H54 (cell line): ENCODE measurements around the gene HPD.
A peak's percentile ranks its signal among the peaks of the same experiment; 100 is the strongest.

Experiments
- DNase-seq: peaks from one replicate; pipeline ENCODE4 v3.0.0; 2011; ENCODE audit warnings: low spot score, mixed read lengths; ENCODE audit not compliant: insufficient read length
- FAIRE-seq: peaks from 3 replicates; lab custom pipeline; 2011; peaks lifted over from hg19 to GRCh38; lab: Jason Lieb, UNC
- POLR2A ChIP-seq: IDR thresholded peaks from 2 replicates; pipeline ENCODE4 v1.6.1; 2011; ENCODE audit warnings: low read depth, mild to moderate bottlenecking, low read length

The HPD gene

DNA sequence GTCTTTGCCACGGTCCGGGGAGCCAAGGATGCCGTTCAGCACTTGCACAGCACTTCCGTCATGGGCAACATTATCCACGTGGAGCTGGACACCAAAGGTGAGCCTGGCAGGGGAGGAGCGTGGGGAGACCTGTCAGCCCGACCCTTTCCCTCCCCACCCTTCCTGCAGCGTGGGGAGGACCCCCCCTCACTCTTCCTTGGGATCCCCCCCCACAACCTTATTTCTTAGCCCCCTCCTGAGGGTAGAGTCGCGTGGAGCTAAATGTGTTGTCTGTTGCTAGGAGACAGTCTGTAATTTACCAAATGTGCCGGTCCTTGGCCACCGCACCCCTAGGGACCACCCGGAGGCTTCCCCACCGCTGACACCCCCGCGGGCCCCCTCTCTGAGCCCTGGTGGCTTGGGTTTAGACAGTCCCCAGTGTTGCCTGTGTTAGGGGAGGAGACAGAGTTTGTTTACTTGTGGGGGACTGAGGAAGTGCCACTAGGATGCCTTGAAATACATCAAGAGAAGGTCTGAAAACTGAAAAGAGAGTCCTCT lies 52.6 kb downstream of the HPD start:
- DNase-seq (no peak), FAIRE-seq (no peak)
- TF ChIP-seq POLR2A, result no peak

- DNase-seq (peak; percentile 28), FAIRE-seq (no peak)
- TF ChIP-seq POLR2A, result no peak
Observed at GRCh38 chr12:121805171-121806008, 53.3 kb downstream of the HPD start.

DNA sequence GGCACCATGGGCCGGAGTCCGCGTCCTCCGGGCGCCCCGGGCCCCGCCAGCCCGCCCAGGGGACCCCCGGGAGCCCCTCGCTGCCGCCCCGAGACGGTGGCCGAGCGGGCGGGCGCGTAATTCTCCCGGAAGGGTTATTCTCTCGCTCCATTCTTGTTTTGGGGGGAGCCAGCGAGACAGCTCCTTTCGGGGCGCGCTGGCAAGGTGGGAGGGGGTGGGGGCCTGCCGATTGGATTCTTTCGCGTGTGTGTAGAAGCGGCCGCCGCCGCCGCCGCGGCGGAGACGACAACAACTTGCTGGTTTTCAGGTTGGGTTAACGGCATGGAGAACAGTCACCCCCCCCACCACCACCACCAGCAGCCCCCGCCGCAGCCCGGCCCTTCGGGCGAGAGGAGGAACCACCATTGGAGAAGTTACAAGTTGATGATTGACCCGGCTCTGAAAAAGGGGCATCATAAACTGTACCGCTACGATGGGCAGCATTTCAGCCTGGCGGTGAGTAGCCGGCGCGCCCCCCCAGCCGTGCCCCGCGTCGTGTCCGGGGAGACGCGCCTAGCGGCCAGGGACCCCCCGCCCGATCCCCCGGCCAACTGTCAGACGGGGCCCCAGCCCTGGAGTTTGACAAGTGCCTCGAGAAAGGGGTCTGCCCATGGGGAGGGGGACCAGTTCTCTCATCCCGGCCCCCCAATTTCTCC lies 54.1 kb downstream of the HPD start:
- peak; percentile 40 for DNase-seq
- no peak for FAIRE-seq

GRCh38 chr12:121803861-121804416 lies 54.7 kb downstream of the HPD start, which contains the start of gene SETD1B:
Gene SETD1B (plus strand): TSS chr12:121804009. CDS start chr12:121804738, 729 bp downstream.
- DNase-seq (peak; percentile 49), FAIRE-seq (no peak)
- TF ChIP-seq POLR2A, result peak; percentile 55

More for the DNA sequence above, 54.1 kb downstream of the HPD start:
- TF ChIP-seq POLR2A, result no peak

DNA sequence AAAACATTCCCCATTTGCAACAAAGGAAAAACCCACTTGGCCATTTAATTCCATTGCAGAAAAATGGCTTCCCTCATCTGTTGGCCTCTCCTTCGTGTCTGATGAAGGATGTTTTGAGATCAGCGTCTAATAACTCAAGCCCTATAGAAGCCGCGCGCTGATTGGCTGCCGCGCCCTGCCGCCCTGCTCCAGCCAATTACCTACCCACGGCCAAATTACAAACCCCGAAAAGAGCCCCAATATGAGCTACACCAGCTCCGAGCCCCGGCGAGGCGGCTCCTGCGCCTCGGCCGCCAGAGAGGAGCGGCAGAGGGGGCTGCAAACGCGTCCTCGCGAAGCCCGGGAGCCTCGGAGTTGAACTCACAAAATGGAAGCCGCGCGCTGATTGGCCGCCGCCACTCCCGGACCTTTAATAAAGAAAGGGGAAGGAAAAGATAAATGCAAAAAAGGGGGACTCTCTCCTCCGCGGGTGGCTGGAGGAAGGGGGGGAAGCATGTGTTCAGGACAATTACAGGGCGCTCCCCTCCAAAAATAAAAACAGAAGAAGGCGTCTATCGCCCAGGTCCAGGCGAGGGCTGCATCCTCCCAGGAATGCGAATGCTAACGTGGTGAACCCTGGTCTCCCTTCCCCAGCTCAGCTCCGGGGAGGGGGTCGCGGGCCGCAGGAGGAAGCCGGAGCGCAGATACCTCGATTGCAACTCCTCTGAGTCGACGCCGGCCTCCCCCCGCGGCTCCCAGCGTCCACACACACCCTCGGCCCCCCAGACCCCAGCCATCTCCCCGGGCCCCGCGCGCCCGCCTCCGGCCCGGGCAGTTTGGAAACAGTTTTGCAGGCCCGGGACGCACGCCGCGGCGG lies 55.6 kb downstream of the HPD start:
- FAIRE-seq (peak; percentile 92), DNase-seq (peak; percentile 98)
- peak; percentile 48 for TF ChIP-seq POLR2A

GRCh38 chr12:121802485-121802842 lies 56.2 kb downstream of the HPD start:
- DNase-seq (no peak), FAIRE-seq (no peak)

GRCh38 chr12:121801595-121802484 lies 56.8 kb downstream of the HPD start:
- DNase-seq (no peak), FAIRE-seq (no peak)

More at GRCh38 chr12:121802485-121802842, 56.2 kb downstream of the HPD start:
- TF ChIP-seq POLR2A, result no peak

GRCh38 chr12:121800694-121801594 lies 57.7 kb downstream of the HPD start:
- FAIRE-seq (no peak), DNase-seq (peak; percentile 63)
- TF ChIP-seq POLR2A, result peak; percentile 42; the same call in 1 of the 2 replicates

More at GRCh38 chr12:121801595-121802484, 56.8 kb downstream of the HPD start:
- no peak for TF ChIP-seq POLR2A

DNA sequence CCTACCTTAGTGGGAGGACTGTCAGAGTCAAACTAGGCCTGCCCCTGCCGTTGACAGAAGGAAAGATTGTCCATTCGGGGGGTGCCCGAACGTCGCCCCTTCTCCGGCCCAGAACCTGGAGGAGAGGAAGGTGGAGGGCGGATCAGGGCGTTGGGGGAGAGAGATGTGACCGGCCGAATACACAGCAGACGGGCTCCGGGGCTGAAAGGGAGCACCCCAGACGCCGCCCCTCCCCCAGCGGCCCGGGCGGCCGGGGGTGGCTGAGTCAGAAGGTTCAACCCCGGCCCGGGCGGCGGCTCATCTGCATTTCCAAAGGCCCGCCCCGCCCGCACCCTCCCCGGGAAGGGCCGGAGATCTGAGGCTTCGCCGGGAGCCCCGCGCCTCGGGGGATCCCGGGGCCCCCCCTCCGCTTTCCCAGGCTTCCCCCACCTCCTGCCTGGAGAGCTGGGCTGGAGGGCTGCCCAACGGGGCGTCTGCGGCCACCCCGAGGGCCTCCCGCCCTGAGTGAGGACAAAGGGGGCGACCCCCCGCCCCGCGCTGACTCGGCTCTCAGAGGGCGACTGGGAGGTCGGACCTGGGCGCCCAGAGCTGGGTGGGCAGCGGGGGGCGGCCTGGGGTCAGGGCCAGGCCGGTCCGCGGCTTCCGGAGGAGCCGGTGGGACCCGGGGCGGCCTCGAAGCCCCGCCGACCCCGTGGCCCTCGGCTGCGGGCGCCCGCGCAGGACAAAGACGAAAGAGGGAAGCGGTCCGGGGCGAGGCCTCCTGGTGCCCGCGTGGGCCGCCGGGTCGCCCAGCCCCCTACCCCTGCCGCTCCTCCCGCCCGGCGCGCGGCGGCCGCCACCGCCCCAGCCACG lies 58.6 kb downstream of the HPD start:
- peak; percentile 97 for DNase-seq
- TF ChIP-seq POLR2A, result no peak; the same call in 1 of the 2 replicates
- FAIRE-seq, result no peak

- no peak for FAIRE-seq
- peak; percentile 86 for DNase-seq
- TF ChIP-seq POLR2A, result no peak
Observed at GRCh38 chr12:121799156-121799841, 59.4 kb downstream of the HPD start.
